A204.1 (cell line): ENCODE results near the gene RRBP1.

Source experiments
- FAIRE-seq: peaks from 2 replicates; lab custom pipeline; 2012; peaks lifted over from hg19 to GRCh38; lab: Jason Lieb, UNC

RRBP1 gene

DNA sequence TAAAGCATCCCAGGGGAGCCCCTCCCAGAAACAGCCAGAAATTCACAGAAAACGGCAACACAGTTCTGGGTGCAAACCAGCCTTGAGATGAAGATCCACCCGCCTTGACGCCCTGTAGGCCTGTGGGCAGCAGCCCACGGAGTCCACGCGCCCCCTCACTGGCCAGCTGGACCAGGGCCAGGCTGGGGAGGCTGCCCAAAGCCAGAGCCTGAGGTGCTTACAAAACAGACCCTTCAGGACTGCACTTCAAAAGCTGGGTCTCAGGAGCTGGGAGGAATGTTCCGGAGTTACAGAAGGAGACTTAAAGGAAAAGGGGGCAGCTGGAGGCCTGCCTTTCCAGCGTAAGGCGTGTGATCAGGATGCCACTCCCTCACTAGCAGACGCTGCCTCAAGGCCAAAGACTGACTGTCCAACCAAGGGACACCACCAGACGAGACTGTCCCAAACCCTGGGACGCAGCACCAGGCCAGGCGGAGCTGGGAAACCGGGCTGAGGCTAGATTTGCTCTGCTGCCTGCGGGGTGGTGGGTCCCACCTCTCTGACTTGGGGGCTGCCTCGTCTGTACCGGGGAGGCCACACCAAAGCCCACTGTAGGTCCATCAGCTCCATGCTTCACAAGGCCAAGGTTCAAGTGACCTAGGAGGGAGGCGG is 48.1 kb downstream of the RRBP1 start:
- no peak for FAIRE-seq

DNA sequence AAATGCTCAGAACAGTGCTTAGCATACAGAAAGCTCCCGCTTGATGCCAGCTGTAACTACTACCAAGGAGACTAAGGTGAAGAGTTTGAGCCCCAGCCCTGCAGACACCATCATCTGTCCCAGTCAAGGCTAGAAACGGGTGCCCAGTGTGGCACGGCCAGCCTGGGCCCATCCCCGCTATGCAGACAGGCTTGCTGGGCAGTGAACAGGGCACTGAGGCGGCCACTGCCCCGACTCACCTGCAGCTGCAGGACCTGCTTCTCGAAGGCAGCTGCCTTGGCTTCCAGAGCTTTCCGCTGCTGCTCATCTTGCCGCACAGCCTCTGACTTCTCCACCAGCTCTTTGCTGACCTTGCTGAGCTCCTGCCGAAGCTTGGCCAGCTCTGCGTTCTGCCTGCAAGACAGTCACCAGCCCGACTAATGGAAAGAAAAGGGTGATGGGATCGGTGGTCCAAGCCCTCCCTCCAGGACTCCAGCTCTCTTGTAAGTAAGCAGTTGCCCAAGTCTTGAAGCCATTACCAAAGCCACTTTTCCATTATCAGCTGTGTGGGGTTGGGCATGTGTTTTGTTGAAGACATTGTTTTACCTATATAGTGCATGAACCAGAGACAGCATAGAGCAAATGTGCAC is 48.7 kb downstream of the RRBP1 start:
- FAIRE-seq: no peak

DNA sequence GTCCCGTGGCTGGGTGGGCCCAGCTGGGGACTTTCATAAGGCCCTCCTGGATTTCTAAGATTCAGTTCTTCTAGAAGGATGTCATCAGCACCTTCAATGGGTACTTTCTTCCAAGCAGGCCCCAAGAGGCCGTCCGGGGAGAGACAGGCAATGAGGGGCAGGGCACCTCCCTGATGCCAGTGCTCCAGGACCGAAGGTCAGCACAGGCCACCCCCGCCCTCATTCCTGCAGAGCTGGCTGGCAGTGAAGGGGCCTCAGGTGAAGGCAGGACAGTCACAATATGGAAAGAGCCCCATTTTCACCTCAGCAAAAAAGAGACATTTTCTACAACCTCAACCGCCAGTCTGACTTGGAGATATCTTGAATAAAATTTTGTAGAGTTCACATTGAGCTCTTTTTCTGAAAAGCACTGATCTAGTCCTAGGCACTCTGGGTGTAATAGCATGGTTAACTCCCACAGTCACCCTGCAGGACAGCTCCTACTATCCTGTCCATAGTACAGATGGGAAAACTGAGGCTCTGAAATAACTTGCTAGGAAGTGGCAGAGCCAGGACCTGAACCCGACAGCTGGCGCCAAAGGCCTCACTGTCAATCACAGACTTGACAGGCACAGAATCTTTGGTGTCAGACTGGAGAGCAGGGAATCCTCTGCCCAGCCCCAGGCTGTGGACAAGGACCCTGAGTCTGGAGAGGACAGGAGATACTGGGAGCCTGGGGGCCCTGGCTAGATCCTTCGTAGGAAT is 50.3 kb downstream of the RRBP1 start:
- no peak for FAIRE-seq

DNA sequence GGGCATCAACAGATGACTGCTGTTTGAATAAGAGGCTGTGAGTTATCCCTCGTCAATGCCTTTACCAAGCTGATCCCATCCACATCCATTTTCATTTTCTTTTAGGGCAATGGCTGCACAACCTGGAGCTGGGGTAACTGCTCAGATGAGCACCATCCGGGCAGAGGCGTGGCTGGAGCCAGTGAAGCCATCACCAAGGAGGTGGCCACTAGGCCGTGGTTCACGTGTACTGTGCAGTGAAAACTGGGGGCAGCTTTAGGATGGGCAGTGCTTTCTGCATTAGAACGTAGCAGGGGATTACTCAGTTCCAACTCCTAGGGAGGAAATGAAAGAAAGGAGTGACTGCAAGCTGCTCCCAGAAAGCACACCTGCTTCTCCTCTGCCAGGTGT is 51.2 kb downstream of the RRBP1 start:
- no peak for FAIRE-seq

DNA sequence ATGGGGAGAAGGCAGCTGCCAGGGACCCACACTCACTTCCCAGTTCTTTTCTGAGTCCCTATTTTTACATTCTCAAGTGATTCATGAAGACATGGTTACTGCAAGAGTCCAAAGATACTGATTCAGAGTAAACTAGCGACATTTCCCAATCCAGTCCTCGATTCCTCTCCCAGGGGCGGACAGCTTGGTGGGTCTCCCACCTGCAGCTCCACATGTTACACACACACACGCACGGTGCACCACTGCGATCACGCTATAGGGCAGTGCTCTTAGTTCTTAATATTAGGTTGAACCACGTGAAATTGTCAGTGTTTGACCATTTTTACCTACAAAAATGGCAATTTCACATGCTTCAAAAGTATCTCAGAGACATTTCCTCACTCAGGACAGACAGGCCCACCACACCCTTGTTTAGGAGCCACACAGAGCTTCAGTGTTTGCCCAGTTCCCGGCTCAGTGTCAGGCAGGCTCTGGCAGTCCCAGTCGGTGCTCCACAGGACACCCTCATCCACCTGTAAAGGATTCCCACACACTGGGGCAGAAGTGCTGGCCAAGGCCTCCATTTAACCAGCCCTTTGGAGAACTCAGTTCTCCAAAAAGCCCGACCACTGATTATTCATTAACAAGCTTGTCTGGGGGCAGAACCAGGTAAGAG is 51.8 kb downstream of the RRBP1 start:
- FAIRE-seq: no peak

DNA sequence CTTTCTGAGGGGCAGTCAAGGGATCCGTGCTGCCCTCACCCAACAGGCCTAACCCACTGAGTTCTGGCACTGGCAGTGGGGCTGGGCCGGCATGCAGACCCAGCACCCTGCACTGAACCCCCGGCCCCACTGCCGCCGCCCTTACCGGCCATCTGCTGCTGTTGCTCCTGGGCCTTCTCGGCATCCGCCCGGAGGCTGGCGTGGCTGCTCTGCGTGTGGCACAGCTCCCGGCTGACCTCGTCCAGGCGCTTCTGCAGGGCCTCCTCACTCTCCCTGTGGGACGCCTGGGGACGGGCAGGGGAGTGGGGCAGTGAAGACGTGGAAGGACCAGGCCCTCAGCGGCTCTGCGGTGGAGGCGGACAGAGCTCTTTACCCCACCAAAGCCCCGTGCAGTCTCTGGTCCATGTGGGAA is 52.4 kb downstream of the RRBP1 start:
- no peak for FAIRE-seq

DNA sequence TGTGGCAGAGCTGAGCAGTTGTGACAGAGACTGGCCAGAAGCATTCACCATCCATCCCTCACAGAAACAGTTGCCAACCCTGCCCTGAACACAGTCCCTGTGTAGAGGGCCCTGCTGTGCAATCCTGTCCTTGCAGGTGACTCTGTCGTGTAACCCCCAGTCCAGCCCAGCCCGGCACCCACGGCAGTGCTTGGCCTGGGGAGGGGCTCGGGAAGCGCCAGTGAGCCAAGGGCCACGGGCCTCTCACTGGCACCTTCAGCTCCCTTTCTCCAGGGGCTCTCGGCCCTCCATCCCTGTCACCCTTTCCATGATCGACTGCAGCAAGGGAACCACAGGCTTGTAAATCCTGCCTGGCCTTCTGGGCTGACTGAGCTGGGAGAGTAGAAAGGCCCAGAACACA is 53.0 kb downstream of the RRBP1 start:
- no peak for FAIRE-seq

DNA sequence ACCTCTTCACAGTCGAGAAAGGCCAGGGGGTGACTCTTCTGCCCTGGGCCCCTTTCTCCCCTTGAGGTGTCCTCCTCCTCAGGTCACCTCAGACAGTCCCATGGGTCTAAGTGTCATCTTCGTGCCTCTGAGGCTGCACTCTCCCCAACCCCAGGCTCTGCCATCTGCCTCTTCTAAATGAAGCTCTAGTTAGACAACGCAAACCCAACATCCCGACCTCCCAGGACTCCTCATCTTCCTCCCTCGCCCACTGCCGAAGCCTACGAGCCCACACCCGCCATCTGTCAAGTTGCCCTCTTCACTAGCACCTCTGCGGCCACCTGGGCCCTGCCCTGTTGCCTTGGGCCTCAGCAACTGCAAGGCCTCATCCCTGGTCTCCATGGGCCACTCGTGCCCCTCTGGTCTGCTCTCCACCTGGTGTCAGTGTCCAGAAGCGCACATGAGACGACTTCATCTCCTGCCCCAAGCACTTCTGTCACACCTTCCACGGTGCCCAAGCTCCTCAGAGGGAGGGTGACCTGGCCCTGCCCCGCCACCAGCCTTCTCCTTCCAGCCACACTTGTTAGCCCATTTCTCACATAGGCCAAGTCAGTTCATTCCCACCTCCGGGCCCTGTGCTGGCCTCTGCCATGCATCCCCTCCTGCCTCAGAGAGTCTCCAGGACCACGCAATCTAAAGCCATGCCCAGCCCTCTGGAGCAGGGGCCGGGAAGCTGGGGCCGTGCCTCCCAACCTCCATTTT is 53.8 kb downstream of the RRBP1 start:
- FAIRE-seq: no peak

DNA sequence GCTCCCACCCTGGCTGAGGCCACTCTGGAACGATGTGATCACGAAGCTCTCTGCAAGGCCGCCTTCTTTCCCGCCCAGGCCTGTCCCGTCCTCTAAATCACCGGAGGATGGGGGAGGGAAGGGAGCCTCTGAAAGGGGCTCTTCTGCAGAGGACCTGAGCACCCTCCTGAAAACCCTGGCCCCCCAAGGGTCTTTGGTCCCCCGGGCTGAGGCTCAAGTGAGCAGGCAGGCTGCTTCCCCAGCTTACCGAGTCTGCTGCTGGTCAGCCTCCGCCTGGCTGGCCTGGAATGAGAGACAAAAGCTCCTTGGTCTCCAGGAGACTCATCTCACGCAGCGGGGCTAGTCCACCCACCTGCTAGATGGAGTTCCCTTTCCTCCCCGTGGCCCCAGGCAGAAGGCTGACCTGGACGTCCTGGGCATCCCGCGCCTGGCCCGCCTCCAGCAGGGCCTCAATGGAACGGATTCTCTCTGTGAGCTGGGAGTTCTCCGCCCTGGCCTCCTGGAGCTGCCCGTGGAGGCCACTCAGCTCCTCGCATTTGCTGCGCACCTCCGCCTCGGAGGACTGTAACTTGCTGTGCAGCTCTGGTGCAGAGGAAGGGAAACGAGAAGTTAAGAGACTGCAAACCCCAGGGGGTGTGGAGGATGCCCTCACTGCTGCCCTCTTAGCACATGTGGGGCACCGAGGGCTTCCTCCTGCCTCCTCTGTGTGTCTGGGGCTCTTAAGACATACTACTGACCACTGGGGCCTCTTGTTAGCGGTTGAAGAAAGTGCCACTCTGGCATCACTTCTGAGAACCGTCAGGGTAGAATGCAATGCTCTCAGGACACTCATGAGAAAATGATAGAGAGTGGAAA is 54.7 kb downstream of the RRBP1 start:
- no peak for FAIRE-seq

DNA sequence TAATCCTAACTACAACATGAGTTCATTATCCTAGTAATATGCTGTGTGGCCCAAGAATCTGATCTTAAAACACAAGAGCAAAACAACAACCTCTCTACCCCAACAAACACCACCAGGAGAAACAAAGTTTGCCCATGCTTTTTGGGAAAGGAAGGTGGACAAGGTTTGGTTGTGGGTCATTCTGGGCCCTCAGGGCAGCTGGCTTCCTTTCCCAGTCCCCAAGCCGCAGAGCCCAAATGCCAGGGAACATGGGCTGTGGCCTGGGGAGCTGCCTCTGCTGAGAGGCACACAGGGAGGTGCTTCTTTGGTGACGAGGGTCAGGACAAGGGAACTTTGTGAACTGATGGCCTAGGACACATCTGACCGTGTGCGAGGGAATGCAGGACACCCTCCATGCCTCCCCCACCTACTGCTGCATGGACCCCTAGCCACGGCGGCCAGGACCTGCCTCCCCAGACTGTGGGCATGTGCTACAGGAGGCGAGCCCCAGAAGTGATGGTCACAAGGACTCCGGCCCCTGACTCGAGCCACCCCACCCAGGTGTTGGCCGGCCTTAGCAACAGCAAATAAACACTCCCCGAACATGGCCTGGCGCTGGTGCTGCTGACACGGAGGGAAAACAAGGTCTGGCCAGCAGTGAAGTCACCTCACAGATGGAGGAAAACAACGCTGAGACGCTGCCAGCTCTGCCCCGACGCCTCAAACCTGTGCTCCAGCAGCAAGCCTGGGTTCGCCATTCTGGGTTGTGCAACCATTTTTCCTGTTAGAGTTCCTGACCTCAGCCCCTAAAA is 55.6 kb downstream of the RRBP1 start:
- FAIRE-seq: no peak

DNA sequence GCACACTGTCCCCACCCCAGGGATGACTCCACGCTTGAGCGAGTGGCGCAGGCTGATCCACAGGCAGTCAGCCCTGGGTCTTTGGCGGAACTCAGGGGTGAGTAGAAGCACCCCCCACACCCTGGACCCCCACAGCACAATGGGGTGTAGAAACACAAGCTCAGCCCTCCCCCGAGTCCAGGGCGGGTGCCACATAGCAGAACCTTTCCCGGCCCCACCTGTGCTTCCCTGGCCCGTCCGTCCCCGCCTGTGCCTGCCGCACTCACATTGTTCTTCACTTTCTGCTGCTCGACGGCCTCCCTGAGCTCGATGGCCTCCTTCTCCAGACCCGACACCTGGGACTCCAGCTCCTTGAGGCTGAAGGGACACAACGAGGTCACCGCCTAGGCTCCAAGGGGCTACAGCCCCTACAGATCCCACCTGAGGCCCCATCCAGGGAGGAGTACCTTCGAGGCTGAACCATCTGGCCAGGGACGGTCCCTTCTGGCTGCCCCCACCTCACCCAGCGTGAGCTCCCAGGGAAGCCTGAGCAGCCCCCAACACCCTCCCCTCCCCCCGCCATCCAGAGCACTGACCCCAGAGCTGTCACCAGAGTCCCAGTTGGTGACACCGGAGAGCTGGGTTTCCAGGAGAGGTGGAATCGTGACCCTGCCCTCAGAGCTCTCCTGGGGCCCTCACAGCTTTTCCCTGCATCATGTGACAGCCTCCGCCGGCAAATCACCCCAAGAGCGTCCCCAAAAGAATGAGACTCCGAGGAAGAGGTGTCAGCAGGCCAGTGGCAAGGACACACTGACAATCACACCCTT is 56.6 kb downstream of the RRBP1 start:
- FAIRE-seq: no peak

DNA sequence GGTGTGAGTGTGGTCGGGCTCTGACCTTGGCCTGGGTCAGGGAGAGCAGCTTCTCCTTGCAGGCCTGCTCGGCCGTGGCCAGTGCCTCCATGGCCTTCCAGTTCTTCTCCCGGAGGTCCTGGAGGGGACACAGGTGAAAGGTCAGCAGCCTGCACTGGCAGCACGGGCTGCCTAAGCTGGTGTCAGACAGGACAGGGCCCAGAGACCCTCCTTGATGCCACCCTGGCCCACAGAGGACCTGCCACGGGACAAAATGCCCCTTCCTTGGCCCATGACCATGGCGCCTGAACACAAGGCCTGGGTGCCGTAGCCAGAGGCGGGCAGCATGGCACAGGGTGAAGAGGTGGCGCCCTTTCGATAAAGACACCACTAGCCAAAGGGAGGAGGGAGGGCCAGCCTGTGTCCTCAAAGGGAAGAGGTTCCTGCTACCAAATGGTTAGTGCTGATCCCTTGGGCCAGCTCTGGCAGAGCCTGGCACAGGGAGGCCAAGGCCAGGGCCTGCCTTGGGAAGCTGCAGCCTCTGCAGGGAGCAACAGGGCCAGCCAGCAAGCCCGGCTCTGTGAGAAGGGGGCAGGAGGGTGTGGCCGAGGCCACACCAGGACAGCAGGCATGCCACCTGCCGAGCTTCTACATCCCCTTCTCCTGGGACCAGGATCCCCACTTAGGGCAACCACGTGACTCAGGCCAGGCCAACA is 57.3 kb downstream of the RRBP1 start:
- no peak for FAIRE-seq

DNA sequence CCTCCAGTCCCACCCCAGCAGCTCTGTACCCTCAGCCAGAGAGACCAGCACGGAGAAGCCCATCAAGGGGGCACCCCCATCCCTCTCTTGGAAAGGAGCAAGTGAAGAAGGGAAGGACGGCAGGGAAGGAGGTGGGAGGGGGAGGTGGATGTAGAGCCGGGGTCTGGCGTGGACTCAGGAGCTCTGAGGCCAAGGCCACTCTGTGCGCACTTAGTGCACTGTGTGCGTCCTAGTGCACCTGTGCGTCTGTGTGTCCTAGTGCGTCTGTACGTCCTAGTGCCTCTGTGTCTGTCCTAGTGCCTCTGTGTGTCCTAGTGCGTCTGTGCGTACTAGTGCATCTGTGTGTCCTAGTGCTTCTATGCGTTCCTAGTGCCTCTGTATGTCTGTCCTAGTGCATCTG is 58.0 kb downstream of the RRBP1 start:
- no peak for FAIRE-seq

DNA sequence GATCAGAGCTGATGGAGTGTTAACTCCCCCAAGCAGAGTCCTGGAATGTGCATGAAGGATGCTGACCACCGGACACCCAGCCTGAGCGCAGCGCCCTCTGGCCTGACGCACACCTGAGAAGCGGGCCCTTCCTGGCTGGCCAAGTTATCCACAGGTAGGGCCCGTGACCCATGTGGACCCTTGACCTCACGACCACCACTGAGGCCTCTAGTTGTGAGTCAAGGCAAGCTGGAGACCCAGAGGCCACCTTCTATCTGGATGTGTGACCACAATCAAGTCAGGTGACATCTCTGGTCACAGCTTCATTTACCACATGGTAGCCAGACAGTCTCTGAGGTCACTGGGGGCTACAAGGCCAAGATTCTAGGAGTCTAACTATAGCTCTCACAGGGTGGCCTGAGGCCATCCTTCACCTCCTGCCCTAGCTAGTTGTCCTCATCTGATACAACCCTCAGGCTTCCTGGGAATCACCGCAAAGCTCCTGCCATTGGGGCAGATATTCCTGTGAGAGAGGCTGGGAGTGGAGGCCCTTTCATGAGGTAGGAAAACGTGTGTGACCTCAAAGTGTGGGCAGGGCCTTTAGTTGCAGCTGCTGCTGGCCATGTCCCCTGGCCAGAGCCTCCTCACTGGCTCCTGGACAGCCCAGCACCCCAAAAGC is 59.1 kb downstream of the RRBP1 start:
- FAIRE-seq: no peak

DNA sequence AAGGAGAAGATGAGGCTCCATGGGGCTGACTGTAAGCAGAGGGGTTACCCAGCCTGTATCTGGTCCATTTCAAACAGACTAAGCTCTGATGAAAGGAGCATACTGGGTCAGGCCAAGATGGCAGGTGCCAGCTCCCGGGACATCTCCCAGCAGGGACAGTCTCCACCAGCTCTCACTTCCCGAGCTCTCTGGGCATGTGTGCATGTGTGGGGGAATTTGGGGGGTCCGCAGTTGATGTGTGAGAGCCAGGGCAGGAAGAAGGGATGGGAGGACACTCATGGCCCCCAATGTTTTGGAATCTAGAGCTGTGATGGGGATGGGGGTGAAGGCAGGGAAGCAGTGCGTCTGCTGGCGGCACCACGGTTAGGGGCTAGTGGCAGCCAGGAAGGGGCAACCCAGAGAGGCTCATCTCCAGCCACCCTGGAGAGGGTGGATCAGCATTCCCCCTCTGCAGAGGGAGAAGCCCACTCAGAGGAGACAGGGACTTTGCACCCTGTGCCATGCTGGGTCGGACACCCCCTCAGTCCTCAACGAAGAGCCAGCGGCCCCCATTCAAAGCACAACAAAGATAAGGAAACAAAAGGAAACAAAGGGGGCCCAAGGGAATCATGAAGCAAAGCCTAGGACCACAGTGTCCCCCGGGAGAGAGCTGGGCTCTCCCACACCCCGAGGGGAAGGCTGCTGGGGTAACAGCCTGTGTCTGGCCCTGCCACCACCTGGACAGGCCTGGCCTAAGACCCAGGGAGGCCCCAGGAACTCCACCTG is 59.8 kb downstream of the RRBP1 start:
- FAIRE-seq: no peak

DNA sequence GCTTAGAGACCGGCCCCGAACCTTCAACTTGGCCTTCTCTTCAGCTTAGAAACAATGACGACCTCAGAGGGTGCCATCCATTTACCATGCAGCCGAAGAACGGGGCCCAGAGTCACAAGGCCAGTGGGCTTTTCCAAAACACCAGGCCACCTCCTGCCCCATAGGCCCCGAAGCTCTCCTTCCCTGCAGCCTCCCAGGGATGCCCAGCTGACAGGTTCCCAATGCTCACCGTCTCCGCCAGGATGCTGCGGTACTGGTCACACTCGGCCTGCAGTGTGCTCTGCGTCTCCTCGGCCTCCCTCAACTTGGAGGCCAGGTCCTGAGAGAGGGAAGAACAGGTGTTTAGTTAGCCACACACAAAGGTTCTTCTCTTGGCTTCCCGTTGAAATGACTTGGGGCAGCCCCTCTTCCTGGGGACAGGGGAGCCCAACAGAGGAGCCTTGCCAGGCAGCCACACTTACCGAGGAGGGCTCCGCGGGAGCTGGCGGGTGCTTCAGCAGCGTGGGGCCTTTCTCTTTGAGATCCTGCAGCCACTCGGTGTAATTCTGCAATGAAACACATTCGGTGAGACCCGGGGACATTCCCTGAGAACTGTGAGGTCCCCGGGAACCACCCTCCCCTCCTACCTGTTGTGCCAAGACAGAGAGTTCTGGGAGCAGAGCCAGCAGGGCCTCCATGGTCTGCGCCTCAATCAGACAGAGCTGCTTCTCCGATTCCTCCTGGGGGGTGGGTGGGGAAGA is 60.6 kb downstream of the RRBP1 start:
- no peak for FAIRE-seq
